ENCODE measurements around the gene NUDT14. TPM values are rescaled to one million over a fixed set of nuclear protein-coding genes. Genes with fewer than 3 reads are reported as not detected.

Gene NUDT14
- total RNA-seq, 1 experiment from 2014 or later, result 75.3 TPM

- intact Hi-C loops (cut with micrococcal nuclease; ENCODE audit: unreplicated experiment), result no loop called here
- no peak; the same call in 1 of the 2 replicates for ATAC-seq
- no peak overlapping the region for H3K4me3 ChIP-seq (ENCODE audit: low read depth in 2 of 2, low read length in 2 of 2)
- no peaks in the 10 kb centered on the region for H3K36me3 ChIP-seq (ENCODE audit: control insufficient read depth, insufficient read depth, low read length)
- ChIA-PET POLR2A (no interaction called here), CTCF (no interaction called here)
- H3K4me1 ChIP-seq (ENCODE audit: control insufficient read depth, insufficient read depth, low read length), result no peaks in the 10 kb centered on the region
- H3K27me3 ChIP-seq (ENCODE audit: control insufficient read depth, insufficient read depth, low read length), result no peaks in the 10 kb centered on the region
- H3K27ac ChIP-seq (ENCODE audit: low read length), result no peak overlapping the region
- TF ChIP-seq, protein P1, sequence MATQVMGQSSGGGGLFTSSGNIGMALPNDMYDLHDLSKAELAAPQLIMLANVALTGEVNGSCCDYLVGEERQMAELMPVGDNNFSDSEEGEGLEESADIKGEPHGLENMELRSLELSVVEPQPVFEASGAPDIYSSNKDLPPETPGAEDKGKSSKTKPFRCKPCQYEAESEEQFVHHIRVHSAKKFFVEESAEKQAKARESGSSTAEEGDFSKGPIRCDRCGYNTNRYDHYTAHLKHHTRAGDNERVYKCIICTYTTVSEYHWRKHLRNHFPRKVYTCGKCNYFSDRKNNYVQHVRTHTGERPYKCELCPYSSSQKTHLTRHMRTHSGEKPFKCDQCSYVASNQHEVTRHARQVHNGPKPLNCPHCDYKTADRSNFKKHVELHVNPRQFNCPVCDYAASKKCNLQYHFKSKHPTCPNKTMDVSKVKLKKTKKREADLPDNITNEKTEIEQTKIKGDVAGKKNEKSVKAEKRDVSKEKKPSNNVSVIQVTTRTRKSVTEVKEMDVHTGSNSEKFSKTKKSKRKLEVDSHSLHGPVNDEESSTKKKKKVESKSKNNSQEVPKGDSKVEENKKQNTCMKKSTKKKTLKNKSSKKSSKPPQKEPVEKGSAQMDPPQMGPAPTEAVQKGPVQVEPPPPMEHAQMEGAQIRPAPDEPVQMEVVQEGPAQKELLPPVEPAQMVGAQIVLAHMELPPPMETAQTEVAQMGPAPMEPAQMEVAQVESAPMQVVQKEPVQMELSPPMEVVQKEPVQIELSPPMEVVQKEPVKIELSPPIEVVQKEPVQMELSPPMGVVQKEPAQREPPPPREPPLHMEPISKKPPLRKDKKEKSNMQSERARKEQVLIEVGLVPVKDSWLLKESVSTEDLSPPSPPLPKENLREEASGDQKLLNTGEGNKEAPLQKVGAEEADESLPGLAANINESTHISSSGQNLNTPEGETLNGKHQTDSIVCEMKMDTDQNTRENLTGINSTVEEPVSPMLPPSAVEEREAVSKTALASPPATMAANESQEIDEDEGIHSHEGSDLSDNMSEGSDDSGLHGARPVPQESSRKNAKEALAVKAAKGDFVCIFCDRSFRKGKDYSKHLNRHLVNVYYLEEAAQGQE (IDR thresholded peaks at IDR 0.05; ENCODE audit: insufficient read depth in 1 of 2, low read depth in 2 of 2, low read length in 1 of 2), result no peak
- TF ChIP-seq CTCF (IDR thresholded peaks at IDR 0.05), result no peak
- no peak for TF ChIP-seq TCF7L2 (IDR thresholded peaks at IDR 0.05; ENCODE audit: low read depth, low read length)
- TF ChIP-seq POLR2AphosphoS5 (IDR thresholded peaks at IDR 0.05; ENCODE audit: low read depth, low read length), result no peak
- no peak for TF ChIP-seq SIN3A (IDR thresholded peaks at IDR 0.05; ENCODE audit: borderline replicate concordance, insufficient read depth, low read depth, low read length)
- no peaks in the 10 kb centered on the region for H3K9me3 ChIP-seq (ENCODE audit: control insufficient read depth, insufficient read depth, low read depth, low read length)
- no peak for DNase-seq (ENCODE audit: low read depth, low spot score)
- BruUV-seq (replicated peaks), result no TSS peak
- in situ Hi-C loops (cut with HindIII; ENCODE audit: low pct_unique_long_range_greater_than_20kb, low sequenced_read_pairs), result no loop called here
Observed at GRCh38 chr14:105138551-105139111, 42.5 kb downstream of the NUDT14 start.

DNA sequence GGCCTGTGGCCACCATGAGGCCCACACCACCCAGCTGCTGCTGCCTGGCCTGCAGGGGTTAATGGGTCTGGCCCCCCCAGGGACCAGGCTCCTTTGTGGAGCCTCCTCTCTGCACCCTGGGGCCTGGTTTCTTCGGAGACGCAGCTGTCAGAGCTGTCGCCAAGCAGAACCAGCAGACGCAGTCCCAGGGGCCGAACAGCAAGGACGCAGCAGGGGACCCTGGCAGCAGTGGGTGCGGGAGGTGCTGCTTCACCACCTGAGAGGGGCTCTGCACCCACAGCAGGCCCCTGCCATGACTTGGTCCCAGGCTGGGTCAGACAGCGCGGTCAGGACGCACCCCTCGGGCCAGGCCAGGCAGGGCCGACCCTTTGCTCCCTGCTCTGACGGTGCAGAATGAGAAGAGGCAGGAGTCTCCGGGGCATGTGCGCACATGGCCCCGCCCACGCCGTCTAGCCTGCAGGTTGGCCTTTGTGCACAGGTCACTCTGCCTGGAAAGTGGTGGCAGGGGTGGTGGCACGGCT, 43.0 kb downstream of the NUDT14 start:
- H3K36me3 ChIP-seq (ENCODE audit: control insufficient read depth, insufficient read depth, low read length), result no peaks in the 10 kb centered on the region
- H3K4me1 ChIP-seq (ENCODE audit: control insufficient read depth, insufficient read depth, low read length), result no peaks in the 10 kb centered on the region
- no TSS peak for BruUV-seq (replicated peaks)
- no peaks in the 10 kb centered on the region for H3K9me3 ChIP-seq (ENCODE audit: control insufficient read depth, insufficient read depth, low read depth, low read length)
- POLR2A ChIA-PET, result no interaction called here
- ATAC-seq, result peak; percentile 52; the same call in 1 of the 2 replicates
- no peak for DNase-seq (ENCODE audit: low read depth, low spot score)
- no peak for TF ChIP-seq CTCF (IDR thresholded peaks at IDR 0.05)
- no peak for TF ChIP-seq POLR2AphosphoS5 (IDR thresholded peaks at IDR 0.05; ENCODE audit: low read depth, low read length)
- TF ChIP-seq TCF7L2 (IDR thresholded peaks at IDR 0.05; ENCODE audit: low read depth, low read length), result no peak
- TF ChIP-seq, protein P1 (IDR thresholded peaks at IDR 0.05; ENCODE audit: insufficient read depth in 1 of 2, low read depth in 2 of 2, low read length in 1 of 2), result no peak
- TF ChIP-seq SIN3A (IDR thresholded peaks at IDR 0.05; ENCODE audit: borderline replicate concordance, insufficient read depth, low read depth, low read length), result no peak
- no peak overlapping the region for H3K27ac ChIP-seq (ENCODE audit: low read length)
- CTCF ChIA-PET, result no interaction called here
- intact Hi-C loops (cut with micrococcal nuclease; ENCODE audit: unreplicated experiment), result no loop called here
- H3K27me3 ChIP-seq (ENCODE audit: control insufficient read depth, insufficient read depth, low read length), result no peaks in the 10 kb centered on the region
- in situ Hi-C loops (cut with HindIII; ENCODE audit: low pct_unique_long_range_greater_than_20kb, low sequenced_read_pairs), result no loop called here
- H3K4me3 ChIP-seq (ENCODE audit: low read depth in 2 of 2, low read length in 2 of 2), result no peak overlapping the region
